CD14-positive monocyte (primary cell): ENCODE measurements around the gene MED13L. TPM values are rescaled to one million over a fixed set of nuclear protein-coding genes. Genes with fewer than 3 reads are reported as not detected.

Source experiments
- DNase-seq, 3 donors: peaks; one replicate each; pipeline ENCODE4 v3.0.0-alpha.2; 2011 to 2022
- H2AFZ ChIP-seq: 2 replicates; pipeline ENCODE4 v1.6.0; 2012; ENCODE audit warnings: mild to moderate bottlenecking, low read depth, low read length, inconsistent platforms; ENCODE audit not compliant: insufficient read depth, poor library complexity, severe bottlenecking
- H3K27ac ChIP-seq, 2 donors: 1 replicate in 1 of 2; 2 replicates in 1 of 2; pipeline ENCODE4 v1.5.1; 2012 to 2013; ENCODE audit warnings: low read length in 2 of 2, control low read depth in 1 of 2, inconsistent platforms in 1 of 2, low read depth in 1 of 2, mild to moderate bottlenecking in 1 of 2
- H3K27me3 ChIP-seq, 2 donors: one replicate each; pipeline versions ENCODE4 v1.6.0 to v1.6.1; 2011 to 2013; ENCODE audit warnings: low read length in 2 of 2; ENCODE audit not compliant: control insufficient read depth in 2 of 2, insufficient read depth in 2 of 2
- H3K36me3 ChIP-seq, 2 donors: replicated peaks in 1 of 2; 1 replicate in 1 of 2; 2 replicates in 1 of 2; pipeline versions ENCODE4 v1.5.1 to v1.6.1; 2012 to 2013; ENCODE audit warnings: low read length in 2 of 2, control low read depth in 1 of 2, inconsistent platforms in 1 of 2, mild to moderate bottlenecking in 1 of 2; ENCODE audit not compliant: insufficient read depth in 2 of 2, control insufficient read depth in 1 of 2
- H3K4me1 ChIP-seq, 2 donors: 1 replicate in 1 of 2; 2 replicates in 1 of 2; pipeline versions ENCODE4 v1.5.1 to v1.6.1; 2012 to 2013; ENCODE audit warnings: low read length in 2 of 2, control low read depth in 1 of 2, inconsistent platforms in 1 of 2, mild to moderate bottlenecking in 1 of 2, moderate library complexity in 1 of 2; ENCODE audit not compliant: insufficient read depth in 2 of 2, control insufficient read depth in 1 of 2
- H3K4me2 ChIP-seq: replicated peaks from 2 replicates; pipeline ENCODE3; 2012; ENCODE audit warnings: low read length, moderate library complexity, mild to moderate bottlenecking; ENCODE audit not compliant: poor library complexity, severe bottlenecking; ENCODE audit errors: extremely low read depth
- H3K4me3 ChIP-seq, 3 experiments: fragments of 200-600 bp in 1 of 3; sonication (generic) in 1 of 3; replicated peaks in 1 of 3; 1 replicate in 2 of 3; 2 replicates in 1 of 3; pipeline ENCODE4 v1.5.1; 2011 to 2013; ENCODE audit warnings: low read length in 3 of 3, mild to moderate bottlenecking in 3 of 3, control low read depth in 2 of 3, low read depth in 2 of 3, inconsistent platforms in 1 of 3, moderate library complexity in 1 of 3
- H3K79me2 ChIP-seq: 2 replicates; pipeline ENCODE4 v1.6.0; 2012; ENCODE audit warnings: mild to moderate bottlenecking, control low read depth, inconsistent platforms, low read length, moderate library complexity; ENCODE audit not compliant: insufficient read depth
- H3K9ac ChIP-seq: 2 replicates; pipeline ENCODE4 v1.6.0; 2017; ENCODE audit warnings: low read length, mild to moderate bottlenecking; ENCODE audit not compliant: insufficient read depth, poor library complexity, severe bottlenecking
- H3K9me3 ChIP-seq, 2 donors: replicated peaks in 1 of 2; 1 replicate in 1 of 2; 2 replicates in 1 of 2; pipeline versions ENCODE4 v1.5.1 to v1.6.1; 2012 to 2013; ENCODE audit warnings: low read length in 2 of 2, control low read depth in 1 of 2; ENCODE audit not compliant: control insufficient read depth in 1 of 2, insufficient read depth in 1 of 2
- H4K20me1 ChIP-seq: 2 replicates; pipeline ENCODE4 v1.6.0; 2012; ENCODE audit warnings: mild to moderate bottlenecking, low read length, control low read depth, moderate library complexity; ENCODE audit not compliant: insufficient read depth
- H3K27ac Mint-ChIP-seq, 7 donors: one replicate each; pipeline ENCODE4 v1.8.0; 2020; ENCODE audit warnings: mild to moderate bottlenecking in 7 of 7, mixed read lengths in 7 of 7, moderate library complexity in 6 of 7, inconsistent platforms in 2 of 7
- H3K27me3 Mint-ChIP-seq, 3 donors: one replicate each; pipeline ENCODE4 v1.8.0; 2021 to 2022; ENCODE audit warnings: low read depth in 3 of 3, mild to moderate bottlenecking in 3 of 3, mixed read lengths in 3 of 3, moderate library complexity in 3 of 3, inconsistent platforms in 1 of 3
- H3K36me3 Mint-ChIP-seq, 2 donors: one replicate each; pipeline ENCODE4 v1.8.0; 2020; ENCODE audit warnings: mixed read lengths in 2 of 2, inconsistent platforms in 1 of 2, mild to moderate bottlenecking in 1 of 2
- H3K4me1 Mint-ChIP-seq: one replicate; pipeline ENCODE4 v1.8.0; 2020; ENCODE audit warnings: mild to moderate bottlenecking, mixed read lengths
- H3K4me3 Mint-ChIP-seq, 2 donors: one replicate each; pipeline ENCODE4 v1.8.0; 2020; ENCODE audit warnings: mild to moderate bottlenecking in 2 of 2, mixed read lengths in 2 of 2, moderate library complexity in 1 of 2
- H3K9me3 Mint-ChIP-seq, 7 donors: one replicate each; pipeline ENCODE4 v1.8.0; 2020 to 2022; ENCODE audit warnings: mixed read lengths in 7 of 7, mild to moderate bottlenecking in 6 of 7, moderate library complexity in 6 of 7, inconsistent platforms in 2 of 7
- CTCF ChIP-seq: fragments of 200-600 bp; IDR thresholded peaks from one replicate; pipeline ENCODE4 v1.8.0; 2022; ENCODE audit warnings: antibody characterized with exemption, mild to moderate bottlenecking
- WGBS: methylation state at CpG from one replicate; pipeline ENCODE4 v1.1.5; 2013; ENCODE audit warnings: missing lambda C conversion rate; ENCODE audit not compliant: insufficient coverage; 5-methylcytosine and 5-hydroxymethylcytosine counted together
- intact Hi-C, 2 donors: fragments of 100-400 bp; cut with micrococcal nuclease; formaldehyde crosslinking; loops; one replicate each; pipeline versions ENCODE4 v1.15.0 to v1.15.1; 2023
- polyA plus RNA-seq, 3 donors: library from polyadenylated mRNA; depleted of rRNA in 1 of 3; unstranded in 2 of 3; stranded (reverse) in 1 of 3; fragments of 300-500 nt in 2 of 3; fragments of >200 nt in 1 of 3; fragmentation: Illumina TruSeq in 2 of 3; gene quantifications; 1 replicate in 2 of 3; 2 replicates in 1 of 3; pipeline ENCODE4 v1.2.3, GENCODE V29; 2012 to 2021

MED13L gene
- polyA plus RNA-seq, 3 donors: 4.4 to 42.0 (median 7.5) TPM

- no peaks in the 10 kb centered on the region for H3K9me3 ChIP-seq
- Mint-ChIP-seq H3K9me3 (no peaks in the 10 kb centered on the region), H3K27me3 (no peaks in the 10 kb centered on the region), H3K4me1 (peaks cover 30% of the 10 kb centered on the region), H3K36me3 (peaks cover 0 to 4% of the 10 kb centered on the region in 2 donors), H3K4me3 (no peak overlapping the region), H3K27ac (peak overlapping the region in 1 of 7 donors; percentile 61)
- H3K36me3 ChIP-seq: no peaks in the 10 kb centered on the region
- no peak for TF ChIP-seq CTCF
- H3K27me3 ChIP-seq: no peaks in the 10 kb centered on the region
- peaks cover 100% of the 10 kb centered on the region for H4K20me1 ChIP-seq
- intact Hi-C loops: no loop called here
- no peak for DNase-seq
- 60% methylated on average over 2 of the region's 4 CpGs for WGBS
- peaks cover 0 to 2% of the 10 kb centered on the region in 2 donors for H3K4me1 ChIP-seq
- no peak overlapping the region for H3K4me3 ChIP-seq
- peak overlapping the region in 1 of 2 donors; percentile 24 for H3K27ac ChIP-seq
- H3K79me2 ChIP-seq: peaks cover 100% of the 10 kb centered on the region
- no peak overlapping the region for H3K4me2 ChIP-seq
- no peak overlapping the region for H3K9ac ChIP-seq
- no peak overlapping the region for H2AFZ ChIP-seq
Measured at GRCh38 chr12:116210762-116211161, 66.7 kb downstream of the MED13L start.

GRCh38 chr12:116210131-116210530 lies 67.4 kb downstream of the MED13L start:
- peaks cover 100% of the 10 kb centered on the region for H3K79me2 ChIP-seq
- no peak overlapping the region for H3K4me3 Mint-ChIP-seq

More at GRCh38 chr12:116210131-116210530, 67.4 kb downstream of the MED13L start:
- Histone ChIP-seq H3K4me2 (no peak overlapping the region), H3K4me1 (peaks cover 0 to 2% of the 10 kb centered on the region in 2 donors), H3K27ac (peak overlapping the region in 1 of 2 donors; percentile 41), H3K9ac (no peak overlapping the region), H4K20me1 (peaks cover 100% of the 10 kb centered on the region), H2AFZ (no peak overlapping the region), H3K4me3 (no peak overlapping the region), H3K27me3 (no peaks in the 10 kb centered on the region), H3K9me3 (no peaks in the 10 kb centered on the region), H3K36me3 (no peaks in the 10 kb centered on the region)
- DNase-seq: no peak
- H3K4me1 Mint-ChIP-seq: peaks cover 23% of the 10 kb centered on the region
- no peaks in the 10 kb centered on the region for H3K9me3 Mint-ChIP-seq
- intact Hi-C loops: no loop called here
- no peak overlapping the region for H3K27ac Mint-ChIP-seq
- TF ChIP-seq CTCF: no peak
- no peaks in the 10 kb centered on the region for H3K27me3 Mint-ChIP-seq
- WGBS: no CpG with 5 or more reads among the region's 5 CpGs
- peaks cover 0 to 6% of the 10 kb centered on the region in 2 donors for H3K36me3 Mint-ChIP-seq
